ENCODE measurements around the gene B4GALT4.

The B4GALT4 gene

DNA sequence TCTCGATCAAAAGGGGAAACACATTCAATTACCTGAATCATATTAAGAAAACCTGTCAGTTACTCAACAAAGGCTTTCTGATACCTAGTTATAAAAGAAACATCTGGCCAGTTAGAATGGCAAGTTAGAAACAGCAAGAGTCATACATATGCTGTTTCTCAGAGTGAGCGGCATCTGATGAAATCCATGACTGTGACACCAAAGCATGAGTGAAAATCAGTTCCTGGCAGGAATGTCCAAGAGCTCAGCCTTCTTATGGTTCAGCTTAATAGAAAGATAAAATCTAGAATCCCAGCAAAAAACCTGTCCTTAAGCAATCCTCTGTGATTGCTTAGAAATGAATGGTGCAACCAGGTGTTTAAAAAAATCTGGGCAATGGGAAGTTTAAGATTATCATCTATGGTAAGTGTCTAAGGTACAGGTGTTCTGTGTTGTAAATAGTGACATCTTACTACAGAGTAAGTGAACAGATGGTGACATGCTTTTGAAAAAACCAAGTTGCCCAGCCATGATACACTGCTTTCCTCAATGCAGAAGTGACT is 18.8 kb downstream of the B4GALT4 start:
- Histone ChIP-seq H3K4me3 (ENCODE audit: low read length) (no peak overlapping the region), H3K9ac (ENCODE audit: low read depth, low read length) (no peak overlapping the region), H3K27me3 (ENCODE audit: insufficient read depth, low read length) (no peaks in the 10 kb centered on the region), H3K4me1 (ENCODE audit: insufficient read depth, low read length) (no peaks in the 10 kb centered on the region), H3K36me3 (ENCODE audit: insufficient read depth, low read length) (peaks cover 98% of the 10 kb centered on the region), H3K27ac (ENCODE audit: low read depth, low read length) (no peak overlapping the region), H3K9me3 (ENCODE audit: insufficient read depth, low read depth, low read length) (no peaks in the 10 kb centered on the region)
- 95% methylated on average over 2 of the region's 2 CpGs for WGBS

GRCh38 chr3:119220970-119221667 is 19.6 kb downstream of the B4GALT4 start:
- H3K27me3 ChIP-seq (ENCODE audit: insufficient read depth, low read length) = no peaks in the 10 kb centered on the region
- 78% methylated on average over 3 of the region's 3 CpGs for WGBS
- H3K4me3 ChIP-seq (ENCODE audit: low read length) = no peak overlapping the region
- H3K36me3 ChIP-seq (ENCODE audit: insufficient read depth, low read length) = peaks cover 98% of the 10 kb centered on the region
- H3K27ac ChIP-seq (ENCODE audit: low read depth, low read length) = no peak overlapping the region
- no peaks in the 10 kb centered on the region for H3K9me3 ChIP-seq (ENCODE audit: insufficient read depth, low read depth, low read length)
- H3K9ac ChIP-seq (ENCODE audit: low read depth, low read length) = no peak overlapping the region
- H3K4me1 ChIP-seq (ENCODE audit: insufficient read depth, low read length) = no peaks in the 10 kb centered on the region

- no peak overlapping the region for H3K9ac ChIP-seq (ENCODE audit: low read depth, low read length)
Measured at GRCh38 chr3:119220198-119220597, 20.5 kb downstream of the B4GALT4 start.

GRCh38 chr3:119219069-119219468 is 21.6 kb downstream of the B4GALT4 start:
- Histone ChIP-seq H3K4me1 (ENCODE audit: insufficient read depth, low read length) (no peaks in the 10 kb centered on the region), H3K9me3 (ENCODE audit: insufficient read depth, low read depth, low read length) (no peaks in the 10 kb centered on the region), H3K4me3 (ENCODE audit: low read length) (no peak overlapping the region), H3K27me3 (ENCODE audit: insufficient read depth, low read length) (no peaks in the 10 kb centered on the region), H3K9ac (ENCODE audit: low read depth, low read length) (no peak overlapping the region), H3K36me3 (ENCODE audit: insufficient read depth, low read length) (peaks cover 98% of the 10 kb centered on the region), H3K27ac (ENCODE audit: low read depth, low read length) (no peak overlapping the region)
- WGBS = 95% methylated on average over 4 of the region's 4 CpGs

More at GRCh38 chr3:119220198-119220597, 20.5 kb downstream of the B4GALT4 start:
- H3K36me3 ChIP-seq (ENCODE audit: insufficient read depth, low read length) = peaks cover 98% of the 10 kb centered on the region
- H3K4me3 ChIP-seq (ENCODE audit: low read length) = no peak overlapping the region
- 95% methylated on average over 7 of the region's 7 CpGs for WGBS
- no peaks in the 10 kb centered on the region for H3K27me3 ChIP-seq (ENCODE audit: insufficient read depth, low read length)
- no peak overlapping the region for H3K27ac ChIP-seq (ENCODE audit: low read depth, low read length)
- no peaks in the 10 kb centered on the region for H3K4me1 ChIP-seq (ENCODE audit: insufficient read depth, low read length)
- no peaks in the 10 kb centered on the region for H3K9me3 ChIP-seq (ENCODE audit: insufficient read depth, low read depth, low read length)

DNA sequence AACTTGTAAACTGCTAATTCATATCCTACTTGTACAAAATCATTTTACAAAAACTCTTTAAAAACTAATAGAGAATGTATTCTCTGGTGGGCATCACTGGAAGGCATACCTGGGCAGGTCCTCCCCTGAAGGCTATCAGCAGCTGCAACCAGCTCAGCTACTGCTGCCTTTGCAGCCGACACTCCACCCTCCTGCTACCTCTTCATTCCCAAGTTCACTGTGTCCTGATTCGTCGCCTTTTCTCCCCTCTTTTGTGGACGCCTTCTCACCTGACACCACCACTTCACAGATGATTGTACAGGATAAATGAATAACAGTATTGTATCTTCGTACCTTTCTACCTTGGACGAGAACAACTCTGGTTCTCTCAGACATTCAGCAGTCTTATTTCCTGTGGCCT is 28.9 kb downstream of the B4GALT4 start:
- peaks cover 63% of the 10 kb centered on the region for H3K36me3 ChIP-seq (ENCODE audit: insufficient read depth, low read length)
- WGBS = 97% methylated on average over 6 of the region's 6 CpGs
- H3K27ac ChIP-seq (ENCODE audit: low read depth, low read length) = no peak overlapping the region
- H3K27me3 ChIP-seq (ENCODE audit: insufficient read depth, low read length) = no peaks in the 10 kb centered on the region
- no peaks in the 10 kb centered on the region for H3K9me3 ChIP-seq (ENCODE audit: insufficient read depth, low read depth, low read length)
- no peak overlapping the region for H3K4me3 ChIP-seq (ENCODE audit: low read length)
- no peak overlapping the region for H3K9ac ChIP-seq (ENCODE audit: low read depth, low read length)
- H3K4me1 ChIP-seq (ENCODE audit: insufficient read depth, low read length) = no peaks in the 10 kb centered on the region

DNA sequence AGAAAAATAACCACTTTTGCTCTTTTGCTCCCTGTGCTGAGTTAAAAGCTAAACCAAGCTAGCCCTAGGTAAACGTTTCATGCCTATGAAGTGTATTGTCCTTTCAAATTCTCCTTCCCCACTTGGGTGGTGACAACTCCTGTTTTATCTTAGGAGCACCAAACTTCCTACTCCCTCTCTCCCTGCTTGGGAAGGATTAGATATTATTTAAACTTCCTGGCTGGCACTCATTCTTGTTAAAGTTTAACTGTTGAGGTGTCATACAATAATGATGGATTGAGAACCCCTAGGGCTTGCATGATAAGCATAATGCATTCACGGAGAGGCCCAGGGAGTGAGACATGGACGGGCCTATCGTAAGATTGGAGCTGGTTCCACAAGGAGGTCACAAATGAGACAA is 29.5 kb downstream of the B4GALT4 start:
- no peak overlapping the region for H3K27ac ChIP-seq (ENCODE audit: low read depth, low read length)
- 65% methylated on average over 4 of the region's 4 CpGs for WGBS
- H3K36me3 ChIP-seq (ENCODE audit: insufficient read depth, low read length) = peaks cover 57% of the 10 kb centered on the region
- H3K9me3 ChIP-seq (ENCODE audit: insufficient read depth, low read depth, low read length) = no peaks in the 10 kb centered on the region
- no peak overlapping the region for H3K4me3 ChIP-seq (ENCODE audit: low read length)
- no peaks in the 10 kb centered on the region for H3K27me3 ChIP-seq (ENCODE audit: insufficient read depth, low read length)
- H3K4me1 ChIP-seq (ENCODE audit: insufficient read depth, low read length) = no peaks in the 10 kb centered on the region
- H3K9ac ChIP-seq (ENCODE audit: low read depth, low read length) = no peak overlapping the region

GRCh38 chr3:119207512-119207875 is 33.2 kb downstream of the B4GALT4 start:
- H3K4me1 ChIP-seq (ENCODE audit: insufficient read depth, low read length) = no peaks in the 10 kb centered on the region
- H3K36me3 ChIP-seq (ENCODE audit: insufficient read depth, low read length) = peaks cover 20% of the 10 kb centered on the region
- H3K9me3 ChIP-seq (ENCODE audit: insufficient read depth, low read depth, low read length) = no peaks in the 10 kb centered on the region
- H3K4me3 ChIP-seq (ENCODE audit: low read length) = no peak overlapping the region
- H3K27ac ChIP-seq (ENCODE audit: low read depth, low read length) = no peak overlapping the region
- 96% methylated on average over 3 of the region's 3 CpGs for WGBS
- H3K27me3 ChIP-seq (ENCODE audit: insufficient read depth, low read length) = no peaks in the 10 kb centered on the region
- H3K9ac ChIP-seq (ENCODE audit: low read depth, low read length) = no peak overlapping the region

DNA sequence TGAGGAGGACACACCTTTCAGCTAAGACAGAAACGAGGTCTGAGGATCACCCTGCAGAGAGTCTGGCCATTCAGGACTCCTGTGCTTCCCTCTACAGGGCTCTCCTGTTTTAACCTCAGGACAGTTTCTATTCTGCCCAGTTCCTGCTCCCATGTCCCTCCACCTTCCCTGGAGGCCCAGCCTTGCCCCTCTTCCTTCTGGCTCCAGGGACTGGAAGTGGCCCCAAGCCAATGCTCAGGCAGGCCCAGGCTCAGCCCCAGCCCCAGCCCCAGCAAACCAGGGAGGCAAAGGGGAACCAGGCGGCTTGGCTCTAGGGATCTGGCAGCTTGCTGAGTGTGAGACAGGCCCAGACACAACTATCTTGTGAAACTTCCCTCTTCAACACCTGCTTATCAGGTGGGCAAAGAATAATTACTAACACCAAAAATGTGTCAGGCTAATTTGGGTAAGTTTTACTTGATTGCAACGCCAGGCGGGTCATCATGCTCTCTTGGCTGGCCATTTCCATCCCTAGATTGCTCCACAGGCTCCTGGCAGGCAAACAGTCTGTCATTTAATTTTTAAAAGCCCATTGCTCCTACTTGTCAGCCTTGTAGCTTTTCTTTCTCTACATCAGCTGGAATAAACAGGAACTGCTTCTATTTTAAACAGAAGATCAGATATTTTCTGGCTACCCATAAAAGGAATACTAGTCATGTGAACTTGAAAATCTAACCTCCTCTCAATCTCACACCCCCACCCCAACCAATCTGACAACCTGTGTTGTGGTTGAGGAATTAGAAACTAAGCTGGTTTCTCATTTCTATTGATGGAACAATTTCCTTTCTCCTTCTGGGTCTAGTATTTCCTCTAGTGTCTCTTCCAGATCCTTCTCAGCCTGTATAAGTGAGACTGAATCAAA is 33.8 kb downstream of the B4GALT4 start:
- Histone ChIP-seq H3K4me3 (ENCODE audit: low read length) (no peak overlapping the region), H3K9me3 (ENCODE audit: insufficient read depth, low read depth, low read length) (no peaks in the 10 kb centered on the region), H3K9ac (ENCODE audit: low read depth, low read length) (no peak overlapping the region), H3K27ac (ENCODE audit: low read depth, low read length) (no peak overlapping the region), H3K27me3 (ENCODE audit: insufficient read depth, low read length) (no peaks in the 10 kb centered on the region), H3K4me1 (ENCODE audit: insufficient read depth, low read length) (no peaks in the 10 kb centered on the region), H3K36me3 (ENCODE audit: insufficient read depth, low read length) (peaks cover 14% of the 10 kb centered on the region)
- 83% methylated on average over 4 of the region's 4 CpGs for WGBS

DNA sequence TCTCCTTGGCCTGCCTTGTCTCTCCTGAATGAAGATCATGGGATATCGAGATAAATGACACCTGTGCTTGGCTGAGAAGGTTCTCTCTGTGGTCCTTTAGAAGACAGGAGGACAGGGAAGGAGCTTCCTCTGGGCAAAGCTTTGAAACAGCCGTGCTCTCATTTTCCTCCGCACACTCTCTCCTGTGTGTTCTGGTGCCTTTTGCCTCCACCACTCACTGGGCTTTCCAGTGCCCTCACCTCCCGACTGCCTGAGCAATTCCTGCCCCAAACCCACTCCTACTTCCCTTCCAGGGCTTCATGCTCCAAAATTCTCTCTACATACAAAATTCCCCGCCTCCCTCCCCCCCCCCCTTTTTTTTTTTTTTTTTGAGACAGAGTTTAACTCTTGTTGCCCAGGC is 35.0 kb downstream of the B4GALT4 start:
- H3K9ac ChIP-seq (ENCODE audit: low read depth, low read length) = no peak overlapping the region
- H3K27me3 ChIP-seq (ENCODE audit: insufficient read depth, low read length) = no peaks in the 10 kb centered on the region
- no peak overlapping the region for H3K27ac ChIP-seq (ENCODE audit: low read depth, low read length)
- WGBS = 88% methylated on average over 5 of the region's 5 CpGs
- 0 out of 2 replicates have a peak, but pooled peaks cover 6% of the 10 kb centered on the region for H3K36me3 ChIP-seq (ENCODE audit: insufficient read depth, low read length)
- no peaks in the 10 kb centered on the region for H3K4me1 ChIP-seq (ENCODE audit: insufficient read depth, low read length)
- H3K9me3 ChIP-seq (ENCODE audit: insufficient read depth, low read depth, low read length) = no peaks in the 10 kb centered on the region
- H3K4me3 ChIP-seq (ENCODE audit: low read length) = no peak overlapping the region

GRCh38 chr3:119205209-119205608 is 35.5 kb downstream of the B4GALT4 start:
- H3K36me3 ChIP-seq (ENCODE audit: insufficient read depth, low read length) = 0 out of 2 replicates have a peak, but pooled peaks cover 1% of the 10 kb centered on the region
- no peaks in the 10 kb centered on the region for H3K4me1 ChIP-seq (ENCODE audit: insufficient read depth, low read length)
- H3K27me3 ChIP-seq (ENCODE audit: insufficient read depth, low read length) = no peaks in the 10 kb centered on the region
- H3K9ac ChIP-seq (ENCODE audit: low read depth, low read length) = no peak overlapping the region
- 86% methylated on average over 7 of the region's 8 CpGs for WGBS
- no peaks in the 10 kb centered on the region for H3K9me3 ChIP-seq (ENCODE audit: insufficient read depth, low read depth, low read length)
- no peak overlapping the region for H3K27ac ChIP-seq (ENCODE audit: low read depth, low read length)
- H3K4me3 ChIP-seq (ENCODE audit: low read length) = no peak overlapping the region

DNA sequence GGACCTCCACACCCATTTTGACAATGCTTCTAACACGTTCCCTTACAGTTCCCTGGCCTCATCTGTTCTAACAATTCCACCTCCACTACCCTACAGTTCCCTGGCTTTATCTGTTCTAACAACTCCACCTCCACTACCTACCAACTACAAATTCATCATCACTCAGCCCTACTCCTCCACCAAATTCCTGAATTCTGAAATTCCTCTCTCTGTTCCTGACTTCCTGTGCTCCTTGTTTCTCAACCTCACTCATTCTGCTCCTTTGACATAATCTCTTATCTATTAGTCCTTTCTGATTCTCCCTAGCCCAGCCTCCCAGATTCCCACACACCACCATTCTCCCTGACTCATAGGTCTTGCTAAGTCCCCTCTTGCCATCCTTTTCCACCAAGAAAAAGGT is 44.8 kb downstream of the B4GALT4 start:
- Histone ChIP-seq H3K4me1 (ENCODE audit: insufficient read depth, low read length) (no peaks in the 10 kb centered on the region), H3K27me3 (ENCODE audit: insufficient read depth, low read length) (no peaks in the 10 kb centered on the region), H3K4me3 (ENCODE audit: low read length) (no peak overlapping the region), H3K27ac (ENCODE audit: low read depth, low read length) (no peak overlapping the region), H3K9me3 (ENCODE audit: insufficient read depth, low read depth, low read length) (no peaks in the 10 kb centered on the region), H3K36me3 (ENCODE audit: insufficient read depth, low read length) (no peaks in the 10 kb centered on the region), H3K9ac (ENCODE audit: low read depth, low read length) (no peak overlapping the region)
- 79% methylated on average over 1 of the region's 1 CpG for WGBS

Measured in HUES64 (cell line).